Measurements from ENCODE around the gene FARS2. TPM values are rescaled to one million over a fixed set of nuclear protein-coding genes. Genes with fewer than 3 reads are reported as not detected.

The FARS2 gene
- polyA plus RNA-seq, 3 donors, result 12.2 to 21.6 (median 17.7) TPM

- H3K27me3 Mint-ChIP-seq (ENCODE audit: low read depth in 3 of 3), result peaks cover 0 to 3% (median 0%) of the 10 kb centered on the region in 3 donors
- intact Hi-C loops (cut with micrococcal nuclease), result no loop called here
- H3K36me3 ChIP-seq (replicated peaks in 1 of 2; ENCODE audit: control insufficient read depth in 1 of 2, insufficient read depth in 2 of 2, low read length in 2 of 2), result no peaks in the 10 kb centered on the region
- 67% methylated on average over 3 of the region's 3 CpGs for WGBS (ENCODE audit: insufficient coverage)
- DNase-seq, result no peak
- H3K36me3 Mint-ChIP-seq, result peaks cover 15 to 16% of the 10 kb centered on the region in 2 donors
- no peak overlapping the region for H3K27ac Mint-ChIP-seq
- no peak overlapping the region for H3K4me3 Mint-ChIP-seq
- H2AFZ ChIP-seq (ENCODE audit: insufficient read depth, low read depth, low read length, poor library complexity, severe bottlenecking), result no peak overlapping the region
- no peaks in the 10 kb centered on the region for H3K4me1 Mint-ChIP-seq
- H3K4me2 ChIP-seq (replicated peaks; ENCODE audit: extremely low read depth, low read length, poor library complexity, severe bottlenecking), result no peak overlapping the region
- TF ChIP-seq CTCF (IDR thresholded peaks at IDR 0.05), result no peak
- H3K27ac ChIP-seq (ENCODE audit: low read depth in 1 of 2, low read length in 2 of 2), result no peak overlapping the region
- no peaks in the 10 kb centered on the region for H3K4me1 ChIP-seq (ENCODE audit: control insufficient read depth in 1 of 2, insufficient read depth in 2 of 2, low read length in 2 of 2)
- H3K27me3 ChIP-seq (ENCODE audit: control insufficient read depth in 2 of 2, insufficient read depth in 2 of 2, low read length in 2 of 2), result no peaks in the 10 kb centered on the region
- peaks cover 0 to 3% (median 0%) of the 10 kb centered on the region in 7 donors for H3K9me3 Mint-ChIP-seq
- H3K79me2 ChIP-seq (ENCODE audit: insufficient read depth, low read length), result no peaks in the 10 kb centered on the region
- H3K9ac ChIP-seq (ENCODE audit: insufficient read depth, low read length, poor library complexity, severe bottlenecking), result no peak overlapping the region
- H3K9me3 ChIP-seq (replicated peaks in 1 of 2; ENCODE audit: control insufficient read depth in 1 of 2, insufficient read depth in 1 of 2, low read length in 2 of 2), result no peaks in the 10 kb centered on the region
- H4K20me1 ChIP-seq (ENCODE audit: insufficient read depth, low read length), result no peaks in the 10 kb centered on the region
- H3K4me3 ChIP-seq (replicated peaks in 1 of 3; ENCODE audit: low read depth in 2 of 3, low read length in 3 of 3), result no peak overlapping the region
Measured at GRCh38 chr6:5619249-5619648, 357.9 kb downstream of the FARS2 start.

GRCh38 chr6:5622276-5623005 is 361.1 kb downstream of the FARS2 start:
- Histone ChIP-seq H3K36me3 (replicated peaks in 1 of 2; ENCODE audit: control insufficient read depth in 1 of 2, insufficient read depth in 2 of 2, low read length in 2 of 2) (no peaks in the 10 kb centered on the region), H3K9me3 (replicated peaks in 1 of 2; ENCODE audit: control insufficient read depth in 1 of 2, insufficient read depth in 1 of 2, low read length in 2 of 2) (no peaks in the 10 kb centered on the region), H3K4me2 (replicated peaks; ENCODE audit: extremely low read depth, low read length, poor library complexity, severe bottlenecking) (no peak overlapping the region), H3K4me3 (replicated peaks in 1 of 3; ENCODE audit: low read depth in 2 of 3, low read length in 3 of 3) (no peak overlapping the region), H4K20me1 (ENCODE audit: insufficient read depth, low read length) (no peaks in the 10 kb centered on the region), H3K27ac (ENCODE audit: low read depth in 1 of 2, low read length in 2 of 2) (no peak overlapping the region), H3K79me2 (ENCODE audit: insufficient read depth, low read length) (no peaks in the 10 kb centered on the region), H2AFZ (ENCODE audit: insufficient read depth, low read depth, low read length, poor library complexity, severe bottlenecking) (no peak overlapping the region), H3K4me1 (ENCODE audit: control insufficient read depth in 1 of 2, insufficient read depth in 2 of 2, low read length in 2 of 2) (peaks cover 2 to 9% of the 10 kb centered on the region in 2 donors), H3K27me3 (ENCODE audit: control insufficient read depth in 2 of 2, insufficient read depth in 2 of 2, low read length in 2 of 2) (no peaks in the 10 kb centered on the region), H3K9ac (ENCODE audit: insufficient read depth, low read length, poor library complexity, severe bottlenecking) (no peak overlapping the region)
- DNase-seq, result no peak
- H3K9me3 Mint-ChIP-seq, result peaks cover 0 to 1% (median 0%) of the 10 kb centered on the region in 7 donors
- H3K27me3 Mint-ChIP-seq (ENCODE audit: low read depth in 3 of 3), result peaks cover 0 to 3% (median 0%) of the 10 kb centered on the region in 3 donors
- intact Hi-C loops (cut with micrococcal nuclease), result no loop called here
- TF ChIP-seq CTCF (IDR thresholded peaks at IDR 0.05), result no peak
- H3K27ac Mint-ChIP-seq, result peak overlapping the region in 1 of 7 donors; percentile 76
- peaks cover 11 to 15% of the 10 kb centered on the region in 2 donors for H3K36me3 Mint-ChIP-seq
- 79% methylated on average over 2 of the region's 10 CpGs for whole genome bisulfite sequencing (ENCODE audit: insufficient coverage)
- no peak overlapping the region for H3K4me3 Mint-ChIP-seq
- H3K4me1 Mint-ChIP-seq, result peaks cover 7% of the 10 kb centered on the region

All from CD14-positive monocyte (primary cell).